CD4-positive, CD25-positive, alpha-beta regulatory T cell (primary cell): ENCODE measurements around the gene PIEZO2. TPM values are rescaled to one million over a fixed set of nuclear protein-coding genes. Genes with fewer than 3 reads are reported as not detected.

Experiments used
- ATAC-seq, 2 donors: fragments of 150-1000 bp; cut with Tn5 transposase; one replicate each; pipeline ENCODE4 v1.10.0; 2021; ENCODE audit warnings: low read depth in 2 of 2, moderate number of reproducible peaks in 2 of 2, moderate library complexity in 1 of 2
- DNase-seq, 3 donors: peaks; one replicate each; pipeline versions ENCODE4 v3.0.0 to v3.0.0-alpha.2; 2012 to 2022; ENCODE audit warnings: mixed read lengths in 1 of 3
- H3K27ac ChIP-seq: one replicate; pipeline ENCODE4 v1.7.0; 2013; ENCODE audit warnings: mild to moderate bottlenecking, low read length; ENCODE audit not compliant: insufficient read depth, poor library complexity, severe bottlenecking
- H3K27me3 ChIP-seq: one replicate; pipeline ENCODE4 v1.7.0; 2013; ENCODE audit warnings: low read length; ENCODE audit not compliant: control insufficient read depth, insufficient read depth
- H3K36me3 ChIP-seq: one replicate; pipeline ENCODE4 v1.7.0; 2013; ENCODE audit warnings: mild to moderate bottlenecking, low read length, moderate library complexity; ENCODE audit not compliant: control insufficient read depth, insufficient read depth
- H3K4me1 ChIP-seq: 2 replicates; pipeline ENCODE4 v1.7.0; 2013; ENCODE audit warnings: mild to moderate bottlenecking, low read length; ENCODE audit not compliant: insufficient read depth, control insufficient read depth, poor library complexity, severe bottlenecking
- H3K4me3 ChIP-seq: one replicate; pipeline ENCODE4 v1.7.0; 2013; ENCODE audit warnings: low read depth, mild to moderate bottlenecking, low read length, moderate library complexity
- H3K9me3 ChIP-seq, 2 experiments: 1 replicate in 1 of 2; 2 replicates in 1 of 2; pipeline ENCODE4 v1.7.0; 2013; ENCODE audit warnings: low read length in 2 of 2, mild to moderate bottlenecking in 1 of 2, moderate library complexity in 1 of 2; ENCODE audit not compliant: control insufficient read depth in 2 of 2
- H3K27ac Mint-ChIP-seq, 3 donors: one replicate each; pipeline ENCODE4 v1.8.0; 2020 to 2022; ENCODE audit warnings: mild to moderate bottlenecking in 3 of 3, mixed read lengths in 3 of 3, moderate library complexity in 2 of 3
- H3K27me3 Mint-ChIP-seq: one replicate; pipeline ENCODE4 v1.8.0; 2022; ENCODE audit warnings: mild to moderate bottlenecking, mixed read lengths
- H3K36me3 Mint-ChIP-seq: one replicate; pipeline ENCODE4 v1.8.0; 2020; ENCODE audit warnings: mixed read lengths
- H3K4me1 Mint-ChIP-seq, 4 donors: one replicate each; pipeline ENCODE4 v1.8.0; 2020 to 2022; ENCODE audit warnings: mixed read lengths in 4 of 4, mild to moderate bottlenecking in 1 of 4
- H3K4me3 Mint-ChIP-seq, 4 donors: one replicate each; pipeline ENCODE4 v1.8.0; 2020 to 2022; ENCODE audit warnings: mild to moderate bottlenecking in 4 of 4, mixed read lengths in 4 of 4, moderate library complexity in 3 of 4
- H3K9me3 Mint-ChIP-seq, 7 donors: one replicate each; pipeline ENCODE4 v1.8.0; 2020 to 2022; ENCODE audit warnings: mixed read lengths in 7 of 7, mild to moderate bottlenecking in 3 of 7, moderate library complexity in 2 of 7
- polyA plus RNA-seq, 4 donors: library from polyadenylated mRNA; unstranded; fragments of 300-500 nt; fragmentation: Illumina TruSeq; gene quantifications; one replicate each; pipeline ENCODE4 v1.2.3, GENCODE V29; 2021
- total RNA-seq: library from RNA; stranded (reverse); gene quantifications from one replicate; pipeline ENCODE4 v1.2.3, GENCODE V29; 2022

Gene PIEZO2
- total and polyA plus RNA-seq, 5 donors from 2014 or later, result not detected

GRCh38 chr18:10909724-10910123 lies 239.6 kb downstream of the PIEZO2 start:
- no peak for ATAC-seq
- no peak overlapping the region for H3K27ac Mint-ChIP-seq
- Histone ChIP-seq H3K27me3 (no peaks in the 10 kb centered on the region), H3K4me3 (no peak overlapping the region), H3K9me3 (no peaks in the 10 kb centered on the region), H3K27ac (no peak overlapping the region), H3K4me1 (no peaks in the 10 kb centered on the region), H3K36me3 (no peaks in the 10 kb centered on the region)
- no peak for DNase-seq
- H3K4me3 Mint-ChIP-seq, result no peak overlapping the region
- H3K27me3 Mint-ChIP-seq, result no peaks in the 10 kb centered on the region
- H3K9me3 Mint-ChIP-seq, result peaks cover 0 to 4% (median 0%) of the 10 kb centered on the region in 7 donors
- H3K36me3 Mint-ChIP-seq, result no peaks in the 10 kb centered on the region
- no peaks in the 10 kb centered on the region for H3K4me1 Mint-ChIP-seq

- H3K27me3 ChIP-seq, result no peaks in the 10 kb centered on the region
- Mint-ChIP-seq H3K36me3 (no peaks in the 10 kb centered on the region), H3K4me3 (no peak overlapping the region), H3K4me1 (no peaks in the 10 kb centered on the region), H3K9me3 (peaks cover 0 to 4% (median 0%) of the 10 kb centered on the region in 7 donors), H3K27me3 (no peaks in the 10 kb centered on the region), H3K27ac (no peak overlapping the region)
- no peaks in the 10 kb centered on the region for H3K9me3 ChIP-seq
- no peak for DNase-seq
- H3K27ac ChIP-seq, result no peak overlapping the region
- ATAC-seq, result no peak
- no peaks in the 10 kb centered on the region for H3K36me3 ChIP-seq
- H3K4me3 ChIP-seq, result no peak overlapping the region
- H3K4me1 ChIP-seq, result no peaks in the 10 kb centered on the region
Measured at GRCh38 chr18:10908760-10909159, 240.6 kb downstream of the PIEZO2 start.

GRCh38 chr18:10907749-10908148 lies 241.6 kb downstream of the PIEZO2 start:
- H3K27me3 ChIP-seq, result no peaks in the 10 kb centered on the region
- Mint-ChIP-seq H3K9me3 (peaks cover 0 to 3% (median 0%) of the 10 kb centered on the region in 7 donors), H3K36me3 (no peaks in the 10 kb centered on the region), H3K4me3 (no peak overlapping the region), H3K4me1 (no peaks in the 10 kb centered on the region), H3K27ac (no peak overlapping the region), H3K27me3 (no peaks in the 10 kb centered on the region)
- no peak overlapping the region for H3K4me3 ChIP-seq
- no peak overlapping the region for H3K27ac ChIP-seq
- no peaks in the 10 kb centered on the region for H3K9me3 ChIP-seq
- DNase-seq (no peak), ATAC-seq (no peak)
- H3K4me1 ChIP-seq, result no peaks in the 10 kb centered on the region
- H3K36me3 ChIP-seq, result no peaks in the 10 kb centered on the region

GRCh38 chr18:10901329-10901728 lies 248.0 kb downstream of the PIEZO2 start:
- H3K4me1 ChIP-seq, result no peaks in the 10 kb centered on the region
- no peaks in the 10 kb centered on the region for H3K36me3 ChIP-seq
- no peak overlapping the region for H3K27ac ChIP-seq
- H3K27me3 Mint-ChIP-seq, result no peaks in the 10 kb centered on the region
- H3K4me3 Mint-ChIP-seq, result no peak overlapping the region
- DNase-seq (no peak), ATAC-seq (no peak)
- H3K27ac Mint-ChIP-seq, result no peak overlapping the region
- no peak overlapping the region for H3K4me3 ChIP-seq
- no peaks in the 10 kb centered on the region for H3K27me3 ChIP-seq
- H3K9me3 Mint-ChIP-seq, result peaks cover 0 to 6% (median 0%) of the 10 kb centered on the region in 7 donors
- H3K36me3 Mint-ChIP-seq, result no peaks in the 10 kb centered on the region
- no peaks in the 10 kb centered on the region for H3K4me1 Mint-ChIP-seq
- H3K9me3 ChIP-seq, result no peaks in the 10 kb centered on the region

GRCh38 chr18:10900435-10900834 lies 248.9 kb downstream of the PIEZO2 start:
- no peaks in the 10 kb centered on the region for H3K27me3 ChIP-seq
- no peaks in the 10 kb centered on the region for H3K9me3 ChIP-seq
- no peak overlapping the region for H3K27ac Mint-ChIP-seq
- H3K27me3 Mint-ChIP-seq, result no peaks in the 10 kb centered on the region
- no peak overlapping the region for H3K4me3 Mint-ChIP-seq
- H3K36me3 ChIP-seq, result no peaks in the 10 kb centered on the region
- no peak overlapping the region for H3K4me3 ChIP-seq
- no peak overlapping the region for H3K27ac ChIP-seq
- no peaks in the 10 kb centered on the region for H3K4me1 ChIP-seq
- no peak for DNase-seq
- no peaks in the 10 kb centered on the region for H3K36me3 Mint-ChIP-seq
- ATAC-seq, result no peak
- H3K9me3 Mint-ChIP-seq, result peaks cover 0 to 4% (median 0%) of the 10 kb centered on the region in 7 donors
- no peaks in the 10 kb centered on the region for H3K4me1 Mint-ChIP-seq

- Histone ChIP-seq H3K27me3 (no peaks in the 10 kb centered on the region), H3K36me3 (no peaks in the 10 kb centered on the region), H3K9me3 (no peaks in the 10 kb centered on the region), H3K4me1 (no peaks in the 10 kb centered on the region), H3K4me3 (no peak overlapping the region), H3K27ac (no peak overlapping the region)
- Mint-ChIP-seq H3K27ac (no peak overlapping the region), H3K4me1 (peaks cover 0 to under 1% (median 0%) of the 10 kb centered on the region in 4 donors), H3K36me3 (no peaks in the 10 kb centered on the region), H3K4me3 (no peak overlapping the region), H3K9me3 (peaks cover 0 to 4% (median 0%) of the 10 kb centered on the region in 7 donors), H3K27me3 (no peaks in the 10 kb centered on the region)
- DNase-seq (no peak), ATAC-seq (no peak)
Measured at GRCh38 chr18:10899481-10899880, 249.9 kb downstream of the PIEZO2 start.

- no peaks in the 10 kb centered on the region for H3K4me1 ChIP-seq
- no peak for ATAC-seq
- no peak overlapping the region for H3K27ac Mint-ChIP-seq
- H3K27me3 ChIP-seq, result no peaks in the 10 kb centered on the region
- no peak for DNase-seq
- no peaks in the 10 kb centered on the region for H3K9me3 ChIP-seq
- H3K4me1 Mint-ChIP-seq, result peaks cover 0 to 2% (median 0%) of the 10 kb centered on the region in 4 donors
- peaks cover 0 to 4% (median 0%) of the 10 kb centered on the region in 7 donors for H3K9me3 Mint-ChIP-seq
- no peak overlapping the region for H3K4me3 Mint-ChIP-seq
- H3K36me3 Mint-ChIP-seq, result no peaks in the 10 kb centered on the region
- H3K27me3 Mint-ChIP-seq, result no peaks in the 10 kb centered on the region
- no peaks in the 10 kb centered on the region for H3K36me3 ChIP-seq
- no peak overlapping the region for H3K27ac ChIP-seq
- H3K4me3 ChIP-seq, result no peak overlapping the region
Measured at GRCh38 chr18:10898417-10898974, 250.9 kb downstream of the PIEZO2 start.

GRCh38 chr18:10896851-10897250 lies 252.5 kb downstream of the PIEZO2 start:
- peaks cover 0 to 4% (median 0%) of the 10 kb centered on the region in 7 donors for H3K9me3 Mint-ChIP-seq
- no peak overlapping the region for H3K4me3 Mint-ChIP-seq
- H3K27me3 Mint-ChIP-seq, result peaks cover 5% of the 10 kb centered on the region
- Histone ChIP-seq H3K4me3 (no peak overlapping the region), H3K9me3 (no peaks in the 10 kb centered on the region), H3K27ac (no peak overlapping the region), H3K4me1 (no peaks in the 10 kb centered on the region), H3K36me3 (no peaks in the 10 kb centered on the region), H3K27me3 (no peaks in the 10 kb centered on the region)
- peaks cover 0 to 2% (median 0%) of the 10 kb centered on the region in 4 donors for H3K4me1 Mint-ChIP-seq
- ATAC-seq (no peak), DNase-seq (no peak)
- H3K27ac Mint-ChIP-seq, result no peak overlapping the region
- no peaks in the 10 kb centered on the region for H3K36me3 Mint-ChIP-seq
